ENCODE data around the gene A2ML1.
"Not testable (repeated sequence)": the region's sequence is repeated elsewhere in the genome, so short reads cannot be mapped to it uniquely, and the experiment has no call there.

The A2ML1 gene

DNA sequence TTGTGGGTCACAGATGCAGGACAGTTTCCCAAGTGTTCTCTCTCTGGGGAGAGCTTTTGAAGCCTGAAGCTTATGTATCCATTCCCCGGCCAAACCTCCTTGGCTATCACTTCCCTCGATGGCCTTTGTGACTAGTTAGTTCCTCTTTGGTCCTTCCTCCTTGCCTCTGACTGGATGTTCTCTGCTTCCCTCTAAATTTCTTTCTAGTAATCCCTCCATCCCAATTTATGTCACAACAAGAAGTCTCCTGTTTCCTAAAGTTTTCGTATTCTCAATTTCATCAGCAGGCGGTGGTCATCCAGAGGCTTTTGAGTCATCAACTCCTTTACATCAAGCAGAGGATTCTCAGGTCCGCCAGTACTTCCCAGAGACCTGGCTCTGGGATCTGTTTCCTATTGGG, 27.5 kb downstream of the A2ML1 start:
- no peak for DNase-seq (ENCODE audit: low spot score)

DNA sequence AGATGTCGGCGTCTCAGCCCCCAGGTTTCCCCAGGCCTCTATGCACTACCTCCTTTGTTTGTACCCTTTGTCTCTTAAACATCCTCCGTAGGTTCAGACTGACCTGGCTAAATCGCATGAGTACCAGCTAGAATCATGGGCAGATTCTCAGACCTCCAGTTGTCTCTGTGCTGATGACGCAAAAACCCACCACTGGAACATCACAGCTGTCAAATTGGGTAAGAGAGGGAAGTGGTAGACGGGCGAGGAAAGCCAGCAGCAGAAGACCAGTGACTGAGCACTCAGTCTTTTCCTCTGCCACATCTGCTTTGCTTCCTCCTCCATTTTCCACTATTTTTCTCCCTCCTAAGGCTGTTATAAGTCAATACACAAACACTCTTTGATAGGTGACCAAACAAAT, 29.7 kb downstream of the A2ML1 start:
- DNase-seq (ENCODE audit: low spot score) = no peak

DNA sequence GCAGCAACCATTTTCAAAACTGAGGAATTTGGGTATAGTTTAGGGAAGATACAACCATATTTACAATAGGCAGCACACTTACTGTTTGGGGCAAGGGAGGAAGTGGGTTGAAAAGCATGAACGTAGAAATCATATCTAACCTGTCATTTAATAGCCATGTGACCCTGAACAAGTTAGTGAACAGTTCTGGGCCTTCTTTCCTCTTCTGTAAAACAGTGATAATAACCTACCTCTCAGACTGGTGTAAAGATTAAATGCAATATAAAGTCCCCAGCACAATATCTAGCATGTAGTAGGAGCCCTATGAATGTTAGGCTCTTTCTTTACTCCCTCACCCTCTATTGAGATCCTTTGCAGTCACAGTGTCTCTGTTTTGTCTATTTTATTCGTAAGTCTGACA, 33.5 kb downstream of the A2ML1 start:
- no peak for DNase-seq (ENCODE audit: low spot score)

DNA sequence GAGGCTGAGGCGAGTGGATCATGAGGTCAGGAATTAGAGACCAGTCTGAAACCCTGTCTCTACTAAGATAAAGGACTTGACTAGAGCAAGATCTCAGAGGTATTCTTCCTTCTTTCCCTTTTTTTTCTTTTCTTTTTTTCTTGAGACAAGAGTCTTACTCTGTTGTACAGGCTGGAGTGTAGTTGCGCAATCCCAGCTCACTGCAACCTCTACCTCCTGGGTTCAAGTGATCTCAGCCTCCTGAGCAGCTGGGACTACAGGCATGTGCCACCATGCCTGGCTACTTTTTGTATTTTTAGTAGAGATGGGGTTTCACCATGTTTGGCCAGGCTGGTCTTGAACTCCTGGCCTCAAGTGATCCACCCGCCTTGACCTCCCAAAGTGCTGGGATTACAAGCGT, 37.0 kb downstream of the A2ML1 start:
- not testable (repeated sequence) for DNase-seq (ENCODE audit: low spot score)

DNA sequence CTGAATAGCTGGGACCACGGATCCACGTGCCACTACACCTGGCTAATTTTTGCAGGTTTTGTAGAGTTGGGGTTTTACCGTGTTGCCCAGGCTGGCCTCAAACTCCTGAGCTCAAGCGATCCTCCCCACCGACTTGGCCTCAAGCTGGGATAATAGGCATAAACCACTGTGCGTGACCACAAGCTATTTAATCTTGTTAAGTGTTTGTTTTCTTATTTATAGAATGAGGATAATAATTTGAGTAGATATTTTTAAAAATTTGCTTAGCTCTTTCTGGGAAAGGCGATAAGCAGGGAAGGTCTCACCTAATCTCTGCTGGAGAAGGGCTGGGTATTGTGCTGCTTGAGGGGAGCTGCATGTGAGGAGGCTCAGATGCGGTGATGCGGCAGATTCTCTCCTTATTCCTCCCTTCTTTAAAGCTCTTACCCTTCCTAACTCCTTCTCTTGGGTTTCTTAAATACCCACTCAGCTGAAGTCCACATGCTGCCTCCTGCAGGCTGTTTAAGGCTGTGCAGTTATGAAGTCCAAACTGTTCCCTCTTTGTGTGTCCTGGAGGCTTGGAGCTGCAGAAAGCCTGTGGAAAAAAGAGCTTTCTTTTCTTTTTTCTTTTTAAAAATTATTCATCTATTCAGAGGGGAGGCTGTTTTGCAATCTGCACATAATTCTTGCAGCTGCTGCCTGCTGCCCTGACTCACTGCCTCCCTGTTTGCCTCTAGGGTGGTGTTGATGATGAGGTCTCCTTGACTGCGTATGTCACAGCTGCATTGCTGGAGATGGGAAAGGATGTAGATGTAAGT, 37.9 kb downstream of the A2ML1 start:
- DNase-seq (ENCODE audit: low spot score) = peak; percentile 24

DNA sequence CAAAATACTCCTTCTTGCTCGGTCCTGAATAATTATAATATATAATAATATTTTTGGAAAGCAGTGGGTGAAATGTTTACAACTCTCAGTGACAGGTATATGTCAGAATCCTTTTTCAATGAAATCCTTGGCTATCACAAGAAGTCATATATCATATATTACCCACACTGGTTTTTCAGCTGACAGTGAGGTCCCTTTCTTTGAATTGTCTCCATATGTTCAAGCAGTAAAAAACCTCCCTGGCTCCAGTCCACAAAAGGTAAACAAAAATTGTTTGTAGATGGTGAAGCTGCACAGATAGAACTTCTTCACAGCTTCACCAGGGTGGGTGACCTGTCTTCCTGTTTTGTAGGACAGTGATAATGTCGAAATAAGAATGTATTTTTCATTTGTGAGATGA, 44.0 kb downstream of the A2ML1 start:
- DNase-seq (ENCODE audit: low spot score) = no peak

DNA sequence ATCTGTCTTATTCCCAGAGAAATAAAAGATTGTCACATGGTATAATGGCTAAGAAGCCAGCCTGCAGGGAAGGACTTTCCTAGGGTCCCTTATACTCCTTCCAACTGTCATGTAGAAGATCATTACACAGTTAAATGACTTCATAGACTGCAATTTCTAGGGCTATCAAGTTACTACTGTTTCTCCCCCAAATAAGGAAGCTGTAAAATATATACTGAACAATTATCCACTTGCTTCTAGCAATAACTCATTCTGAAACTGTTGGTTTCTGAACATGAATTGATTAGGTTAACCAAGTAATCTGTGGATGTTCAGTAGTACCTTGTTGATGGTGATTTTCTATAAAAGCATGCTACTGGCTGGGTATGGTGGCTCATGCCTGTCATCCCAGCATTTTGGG, 44.6 kb downstream of the A2ML1 start:
- no peak for DNase-seq (ENCODE audit: low spot score)

DNA sequence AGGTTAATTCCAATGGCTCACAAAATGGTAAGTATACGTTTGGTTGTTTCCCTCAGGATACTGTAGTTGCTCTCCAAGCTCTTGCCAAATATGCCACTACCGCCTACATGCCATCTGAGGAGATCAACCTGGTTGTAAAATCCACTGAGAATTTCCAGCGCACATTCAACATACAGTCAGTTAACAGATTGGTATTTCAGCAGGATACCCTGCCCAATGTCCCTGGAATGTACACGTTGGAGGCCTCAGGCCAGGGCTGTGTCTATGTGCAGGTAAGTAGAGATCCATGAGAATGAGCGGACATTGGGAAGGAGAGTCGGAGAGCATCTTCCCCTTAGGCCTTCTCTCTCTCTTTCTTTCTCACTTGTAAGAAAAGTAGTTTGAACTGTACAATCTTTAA, 45.4 kb downstream of the A2ML1 start:
- DNase-seq (ENCODE audit: low spot score) = no peak

DNA sequence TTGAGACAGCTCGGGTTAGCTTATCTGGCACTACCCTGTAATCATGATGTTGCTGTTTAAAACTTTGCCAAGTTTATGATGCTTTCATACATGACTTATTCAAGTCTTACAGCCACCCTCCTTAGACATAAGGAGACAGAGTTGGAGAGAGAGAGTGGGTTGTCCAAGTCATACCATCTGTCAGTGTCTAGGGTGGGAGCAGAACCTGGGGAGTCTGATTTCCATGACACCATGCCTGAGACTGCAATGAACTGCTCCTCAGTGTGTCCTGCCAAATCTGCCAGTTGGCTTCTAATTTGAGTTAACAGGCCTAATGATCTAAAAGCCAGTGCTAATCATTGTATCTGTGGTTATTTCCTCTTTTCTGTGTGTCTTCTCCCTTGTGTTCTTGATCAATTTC, 48.2 kb downstream of the A2ML1 start:
- no peak for DNase-seq (ENCODE audit: low spot score)

DNA sequence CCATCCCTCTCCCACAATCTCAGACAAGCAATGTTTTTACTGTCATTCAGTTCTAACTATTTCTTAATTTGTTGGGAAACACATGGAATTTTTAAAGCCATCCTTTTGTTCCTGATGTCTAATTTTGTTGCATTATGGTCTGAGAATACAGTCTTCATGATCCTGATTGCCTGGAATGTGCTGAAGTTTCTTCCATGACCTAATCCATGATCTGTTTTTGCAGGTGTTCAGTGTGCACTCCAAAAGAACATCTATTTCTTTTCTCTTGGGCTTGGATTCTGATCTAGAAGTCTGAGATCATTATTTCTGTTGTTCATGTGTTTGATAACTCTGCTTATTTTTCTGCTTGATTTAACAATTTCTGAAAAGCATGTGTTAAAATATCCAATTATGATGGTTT, 48.6 kb downstream of the A2ML1 start:
- DNase-seq (ENCODE audit: low spot score) = no peak

DNA sequence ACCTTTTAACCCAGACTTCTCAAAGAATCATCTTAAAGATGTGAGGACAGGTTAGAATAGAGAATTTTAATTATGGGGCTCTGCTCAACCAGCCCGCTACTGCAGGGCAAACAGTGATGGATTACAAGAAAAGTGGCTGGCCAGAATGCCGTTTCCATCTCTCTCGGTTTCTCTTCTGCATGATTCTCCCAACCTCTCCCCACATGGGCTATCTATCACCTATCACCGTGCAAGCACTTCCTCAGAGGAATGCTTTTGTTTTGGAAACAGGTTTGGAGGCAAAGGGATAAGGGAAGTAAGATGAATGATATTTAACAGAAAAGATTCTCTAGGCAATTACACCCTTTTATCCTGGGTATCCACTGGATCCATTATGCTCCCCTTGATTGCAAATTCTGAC, 54.5 kb downstream of the A2ML1 start:
- DNase-seq (ENCODE audit: low spot score) = no peak

DNA sequence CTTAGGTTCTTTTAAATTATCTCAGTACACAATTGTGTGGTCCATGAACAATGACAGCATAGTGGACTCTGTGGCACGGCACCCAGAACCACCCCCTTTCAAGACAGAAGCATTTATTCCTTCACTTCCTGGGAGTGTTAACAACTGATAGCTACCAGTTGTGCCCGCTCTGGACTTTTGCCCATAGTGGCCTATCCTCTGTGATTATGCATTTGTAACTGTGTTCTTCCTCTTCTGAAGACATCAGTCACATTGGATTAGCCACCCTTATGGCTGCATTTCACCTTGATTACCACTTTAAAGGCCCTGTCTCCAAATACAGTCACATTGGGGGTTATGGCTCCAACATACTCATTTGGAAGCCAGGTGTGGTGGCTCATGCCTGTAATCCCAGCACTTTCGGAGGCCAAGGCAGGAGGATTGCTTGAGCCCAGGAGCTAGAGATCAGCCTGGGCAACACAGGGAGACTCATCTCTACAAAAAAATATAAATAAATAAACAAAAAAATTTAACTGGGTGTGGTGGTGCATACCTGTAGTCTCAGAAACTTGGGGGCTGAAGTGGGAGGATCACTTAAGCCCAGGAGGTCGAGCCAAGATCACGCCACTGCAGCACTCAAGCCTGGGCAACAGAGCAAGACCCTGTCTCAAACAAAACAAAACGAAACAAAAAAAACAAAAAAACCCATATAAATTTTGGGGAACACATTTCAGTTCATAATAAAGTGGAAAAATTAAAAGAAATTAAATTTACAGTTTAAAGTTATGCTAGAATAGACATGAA, 64.3 kb downstream of the A2ML1 start:
- DNase-seq (ENCODE audit: low spot score) = no peak

DNA sequence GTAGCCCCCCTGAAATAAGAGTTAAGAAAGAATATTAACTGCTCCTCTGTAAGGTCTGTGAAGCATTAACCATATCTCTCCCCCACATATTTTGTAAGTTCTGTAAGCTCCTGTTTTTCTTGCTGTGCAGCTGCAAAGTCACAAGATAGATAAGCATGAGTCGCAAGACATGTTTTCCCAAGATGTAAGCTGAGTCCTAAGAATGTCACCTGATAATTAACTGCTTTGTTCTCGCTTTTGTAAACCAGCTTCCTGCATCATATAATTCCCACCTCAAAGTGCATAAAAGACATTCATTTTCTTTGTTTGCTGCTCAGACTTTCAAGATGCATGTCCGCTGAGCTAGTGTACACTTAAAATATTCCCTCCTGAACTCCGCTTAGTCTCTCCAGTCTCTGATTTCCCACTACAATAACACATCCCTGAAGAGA, 64.9 kb downstream of the A2ML1 start:
- DNase-seq (ENCODE audit: low spot score) = no peak

DNA sequence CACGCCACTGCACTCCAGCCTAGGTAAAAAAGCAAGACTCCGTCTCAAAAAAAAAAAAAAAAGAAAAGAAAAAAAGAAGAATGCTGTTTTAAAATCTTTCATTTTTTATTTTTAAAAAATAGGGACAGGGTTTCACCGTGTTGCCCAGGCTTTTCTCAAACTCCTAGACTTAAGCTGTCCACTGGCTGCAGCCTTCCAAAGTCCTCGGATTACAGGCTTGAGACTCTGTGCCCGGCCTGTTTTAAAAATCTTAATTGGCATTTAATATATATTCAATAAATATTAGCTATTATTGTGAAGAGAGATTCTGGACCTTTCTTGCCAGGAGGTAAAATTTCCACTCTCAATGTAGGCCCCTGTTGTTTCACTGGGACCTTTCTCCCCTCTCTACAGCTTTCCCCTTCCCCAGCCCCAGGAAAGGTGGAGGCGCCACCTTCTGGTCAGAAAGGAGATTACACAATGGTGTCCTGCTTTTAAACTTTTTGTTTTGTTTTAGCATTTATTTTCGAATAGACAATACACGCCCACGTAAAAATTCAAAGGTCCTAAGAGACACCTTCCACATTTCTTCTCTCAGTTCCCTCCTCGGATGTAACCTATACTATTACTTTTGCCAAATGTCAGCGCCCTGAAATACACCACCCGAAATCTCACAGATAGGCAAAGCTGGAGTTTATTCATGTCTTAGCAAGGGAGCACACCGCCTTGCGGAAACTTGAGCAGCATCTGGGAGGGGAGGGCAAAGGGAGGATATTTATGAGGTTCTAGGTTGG, 68.1 kb downstream of the A2ML1 start:
- DNase-seq (ENCODE audit: low spot score) = peak; percentile 58

DNA sequence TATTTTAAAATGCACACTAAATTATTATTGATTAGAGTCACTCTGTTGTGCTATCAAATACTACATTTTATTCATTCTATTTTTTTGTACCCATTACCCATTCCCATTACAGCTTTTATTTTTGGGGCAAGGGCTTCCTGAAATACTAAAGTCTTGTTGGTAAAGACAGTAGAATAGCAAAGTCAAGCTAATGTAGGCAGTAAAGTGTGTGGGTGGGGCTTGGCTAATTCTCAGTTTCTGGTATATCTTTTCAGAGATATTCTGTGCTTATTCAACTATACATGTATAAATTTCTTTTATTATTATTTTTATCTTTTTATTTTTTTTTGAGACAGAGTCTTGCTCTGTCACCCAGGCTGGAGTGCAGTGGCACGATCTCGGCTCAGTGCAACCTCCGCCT, 69.6 kb downstream of the A2ML1 start:
- no peak for DNase-seq (ENCODE audit: low spot score)

DNA sequence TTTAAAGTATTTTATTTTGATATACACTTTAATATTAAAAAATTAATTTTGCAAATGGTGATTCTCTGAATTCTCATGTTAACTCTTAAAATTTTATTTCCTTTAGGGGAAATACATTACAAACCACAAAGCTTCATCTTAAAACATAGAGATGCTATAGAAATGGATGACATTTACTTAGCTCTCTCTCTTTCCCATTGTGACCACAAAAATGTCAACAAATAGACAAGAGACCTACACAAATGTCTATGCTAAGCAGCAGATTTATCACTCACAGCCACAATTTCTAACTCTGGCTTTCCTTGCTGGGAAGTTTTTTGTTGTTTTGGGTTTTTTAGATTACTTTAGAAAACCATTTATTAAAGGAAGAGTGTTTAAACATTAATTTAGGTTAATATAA, 72.0 kb downstream of the A2ML1 start:
- DNase-seq (ENCODE audit: low spot score) = no peak

DNA sequence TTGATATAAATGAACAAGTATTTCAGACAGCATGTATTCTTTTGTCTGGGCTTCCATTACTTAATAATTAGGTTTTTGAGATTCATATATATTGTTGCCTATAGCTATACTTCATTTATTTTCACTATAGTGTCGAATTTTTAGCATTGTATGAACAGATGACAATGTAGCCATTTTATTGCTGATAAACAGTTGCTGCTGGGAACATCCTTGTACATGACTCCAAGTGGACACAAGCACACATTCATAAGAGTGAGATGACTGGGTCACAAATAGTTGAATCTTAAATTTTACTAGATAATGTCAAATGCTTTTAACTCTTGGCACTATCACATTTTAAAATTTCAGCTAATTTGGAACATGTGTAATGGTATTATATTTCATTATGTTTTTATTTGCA, 72.6 kb downstream of the A2ML1 start:
- no peak for DNase-seq (ENCODE audit: low spot score)

DNA sequence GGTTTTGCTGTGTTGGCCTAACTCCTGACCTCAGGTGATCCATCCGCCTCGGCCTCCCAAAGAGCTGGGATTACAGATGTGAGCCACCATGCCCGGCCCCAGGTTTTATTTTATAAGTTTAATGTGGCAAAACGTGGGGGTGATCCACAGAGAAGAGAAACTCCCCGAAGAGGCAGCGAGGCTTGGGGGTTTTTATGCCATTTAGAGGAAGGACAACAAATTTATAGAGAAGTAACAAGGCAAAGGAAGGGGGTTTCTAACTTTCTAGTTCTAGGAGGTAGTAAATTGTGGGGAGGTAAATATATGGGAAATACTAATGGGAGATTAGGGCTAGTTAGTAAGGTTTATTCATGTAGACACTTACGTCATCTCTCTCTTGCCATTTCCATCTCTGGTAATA, 74.7 kb downstream of the A2ML1 start:
- DNase-seq (ENCODE audit: low spot score) = no peak

DNA sequence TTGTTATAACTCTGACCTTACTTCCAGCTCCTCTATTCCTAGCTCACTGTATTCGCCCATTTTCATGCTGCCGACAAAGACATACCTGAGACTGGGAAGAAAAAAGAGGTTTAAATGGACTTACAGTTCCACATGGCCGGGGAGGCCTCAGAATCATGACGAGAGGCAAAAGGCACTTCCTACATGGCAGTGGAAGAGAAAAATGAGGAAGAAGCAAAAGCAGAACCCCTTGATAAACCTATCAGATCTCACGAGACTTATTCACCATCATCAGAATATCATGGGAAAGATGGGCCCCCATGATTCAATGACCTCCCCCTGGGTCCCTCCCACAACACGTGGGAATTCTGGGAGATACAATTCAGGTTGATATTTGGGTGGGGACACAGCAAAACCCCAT, 77.4 kb downstream of the A2ML1 start:
- DNase-seq (ENCODE audit: low spot score) = no peak

DNA sequence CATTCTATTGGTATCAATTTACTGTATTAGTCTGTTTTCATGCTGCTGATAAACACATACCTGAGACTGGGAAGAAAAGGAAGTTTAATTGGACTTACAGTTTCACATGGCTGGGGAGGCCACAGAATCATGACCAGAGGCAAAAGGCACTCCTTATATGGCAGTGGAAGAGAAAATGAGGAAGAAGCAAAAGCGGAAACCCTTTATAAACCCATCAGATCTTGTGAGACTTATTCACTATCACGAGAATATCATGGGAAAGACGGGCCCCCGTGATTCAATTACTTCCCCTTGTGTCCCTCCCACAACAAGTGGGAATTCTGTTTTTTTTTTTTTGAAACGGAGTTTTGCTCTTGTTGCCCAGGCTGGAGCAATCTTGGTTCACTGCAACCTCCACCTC, 80.3 kb downstream of the A2ML1 start:
- not testable (repeated sequence) for DNase-seq (ENCODE audit: low spot score)

DNA sequence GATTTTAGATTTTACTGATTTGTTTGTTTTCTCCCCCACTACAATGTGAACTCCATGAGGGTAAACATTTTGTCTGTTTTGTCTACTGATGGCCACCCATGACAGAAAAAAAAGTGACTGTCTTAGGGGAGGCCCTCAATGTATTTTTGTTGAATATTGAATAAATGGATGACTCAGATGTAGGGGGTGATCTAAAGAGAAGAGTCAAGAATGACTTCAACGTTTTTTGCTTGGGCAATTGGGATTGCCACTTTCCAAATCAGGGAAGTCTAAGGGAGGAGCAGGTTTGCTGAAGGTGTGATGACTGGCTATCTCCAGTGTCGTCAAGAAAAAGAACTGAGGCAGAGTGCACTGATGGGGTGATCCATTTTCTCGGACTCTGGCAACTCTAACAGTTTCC, 81.2 kb downstream of the A2ML1 start:
- no peak for DNase-seq (ENCODE audit: low spot score)

DNA sequence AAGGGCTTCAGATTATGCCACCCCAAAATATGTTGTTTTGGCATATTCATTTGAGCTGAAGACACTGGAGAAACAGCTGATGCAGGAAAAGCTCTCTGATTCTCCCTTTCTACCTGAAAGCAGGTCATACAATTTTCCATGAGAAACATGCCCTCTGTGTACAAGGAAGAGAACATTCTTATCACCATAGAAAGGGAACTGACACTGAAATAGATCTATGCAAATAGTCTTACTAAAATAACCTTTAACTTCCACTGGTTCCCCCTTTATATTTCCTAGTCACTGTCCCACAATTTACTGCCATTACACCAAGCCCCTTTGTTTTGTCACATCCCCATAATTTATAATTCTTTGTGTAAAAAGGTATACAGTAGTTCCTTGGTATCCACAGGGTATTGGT, 82.2 kb downstream of the A2ML1 start:
- DNase-seq (ENCODE audit: low spot score) = no peak
